ENCODE measurements around the gene ALDH8A1. TPM values are rescaled to one million over a fixed set of nuclear protein-coding genes. Genes with fewer than 3 reads are reported as not detected.

ALDH8A1 gene
- total and polyA plus RNA-seq, 11 donors = 0.08 to 0.63 (median 0.23) TPM; not detected in 2

DNA sequence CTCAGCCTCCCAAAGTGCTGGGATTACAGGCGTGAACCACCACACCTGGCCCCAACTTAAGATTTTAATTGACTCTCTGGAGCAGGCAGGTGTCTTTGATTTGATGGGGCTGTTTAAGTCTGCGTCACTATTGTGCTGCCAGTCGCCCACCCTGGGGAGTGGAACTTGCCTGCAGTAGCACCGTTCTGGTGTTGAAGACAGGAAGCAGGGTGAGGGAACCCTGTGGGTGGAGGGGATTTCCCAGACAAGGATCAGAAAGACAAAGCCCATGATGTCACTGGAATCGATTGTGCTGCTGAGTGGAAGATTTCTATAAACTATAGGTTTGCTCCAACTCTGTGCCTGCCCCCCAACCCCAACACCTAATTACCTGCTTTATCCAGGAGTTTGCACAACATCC is 11.0 kb downstream of the ALDH8A1 start:
- no peaks in the 10 kb centered on the region for H3K36me3 ChIP-seq
- ATAC-seq = no peak
- H3K27me3 ChIP-seq = no peaks in the 10 kb centered on the region
- H3K4me1 ChIP-seq = no peaks in the 10 kb centered on the region
- TF ChIP-seq CTCF (IDR thresholded peaks at IDR 0.05) (no peak), POLR2A (IDR thresholded peaks at IDR 0.05) (no peak)
- H3K27ac ChIP-seq = no peak overlapping the region
- H3K9me3 ChIP-seq = no peaks in the 10 kb centered on the region
- 54 to 67% (median 61%) methylated on average over 5 of the region's 5 CpGs for WGBS, 4 donors
- intact Hi-C loops (cut with DNase I) = loop anchor here in 4 of 10 donors (5.0 to 10.0 kb wide), 4 partner anchors 114 to 1014 kb away; no protein-coding TSS in a partner anchor
- DNase-seq = no peak
- H3K4me3 ChIP-seq = no peak overlapping the region

DNA sequence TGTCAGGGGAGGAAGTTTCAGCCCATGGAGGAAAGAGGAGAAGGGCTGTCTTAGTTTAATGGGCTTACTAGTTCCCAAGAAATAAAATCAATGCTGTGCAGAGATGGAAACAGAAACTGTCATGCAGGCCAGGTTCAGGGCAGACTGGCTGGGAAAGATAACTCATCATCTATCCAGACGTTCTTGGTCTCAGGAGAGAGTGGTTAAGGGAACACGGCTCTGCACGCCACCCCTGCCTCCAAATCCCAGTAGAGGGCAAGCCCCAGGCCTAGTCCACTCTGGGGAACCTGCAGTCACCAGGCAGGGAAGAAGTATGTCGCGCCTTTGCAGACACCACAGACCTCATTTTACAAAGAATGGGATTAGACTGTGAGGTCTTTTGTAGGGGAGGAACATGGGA is 12.5 kb downstream of the ALDH8A1 start:
- H3K4me3 ChIP-seq = no peak overlapping the region
- no peaks in the 10 kb centered on the region for H3K4me1 ChIP-seq
- 79 to 86% (median 83%) methylated on average over 5 of the region's 5 CpGs for WGBS, 4 donors
- DNase-seq = no peak
- TF ChIP-seq POLR2A (IDR thresholded peaks at IDR 0.05) (no peak), CTCF (IDR thresholded peaks at IDR 0.05) (no peak)
- no peaks in the 10 kb centered on the region for H3K36me3 ChIP-seq
- ATAC-seq = no peak
- no peaks in the 10 kb centered on the region for H3K9me3 ChIP-seq
- no peak overlapping the region for H3K27ac ChIP-seq
- H3K27me3 ChIP-seq = no peaks in the 10 kb centered on the region
- intact Hi-C loops (cut with DNase I) = loop anchor here in 5 of 10 donors (2.0 to 10.0 kb wide), 5 partner anchors 113 to 1013 kb away; no protein-coding TSS in a partner anchor

GRCh38 chr6:134936931-134937330 is 13.0 kb downstream of the ALDH8A1 start:
- DNase-seq = no peak
- Histone ChIP-seq H3K4me3 (no peak overlapping the region), H3K4me1 (no peaks in the 10 kb centered on the region), H3K27ac (no peak overlapping the region), H3K27me3 (no peaks in the 10 kb centered on the region), H3K36me3 (no peaks in the 10 kb centered on the region), H3K9me3 (no peaks in the 10 kb centered on the region)
- intact Hi-C loops (cut with DNase I) = loop anchor here in 5 of 10 donors (2.0 to 10.0 kb wide), 5 partner anchors 112 to 1012 kb away; no protein-coding TSS in a partner anchor
- TF ChIP-seq CTCF (IDR thresholded peaks at IDR 0.05) = no peak
- TF ChIP-seq POLR2A (IDR thresholded peaks at IDR 0.05) = no peak
- ATAC-seq = no peak
- 76 to 83% (median 79%) methylated on average over 5 of the region's 5 CpGs for WGBS, 4 donors

DNA sequence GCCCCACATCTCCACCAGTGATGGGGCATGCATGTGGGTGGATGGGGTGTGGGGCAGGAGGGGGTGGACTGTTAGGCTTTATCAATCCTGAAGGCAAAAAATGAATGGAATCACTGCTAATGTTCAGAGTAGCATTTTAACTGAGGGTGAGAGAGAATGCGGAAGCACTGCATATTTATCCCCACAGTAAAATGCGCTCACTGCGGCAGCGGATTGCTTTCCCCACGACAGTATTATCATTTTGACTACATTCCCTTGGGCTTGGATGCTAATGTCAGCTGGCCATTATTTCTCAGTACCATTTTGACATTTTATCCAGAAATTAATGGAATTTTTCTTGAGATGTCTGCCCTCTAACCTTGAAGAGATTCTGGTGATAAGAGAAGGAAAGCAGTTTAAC is 13.4 kb downstream of the ALDH8A1 start:
- Histone ChIP-seq H3K4me1 (no peaks in the 10 kb centered on the region), H3K27ac (no peak overlapping the region), H3K36me3 (no peaks in the 10 kb centered on the region), H3K27me3 (no peaks in the 10 kb centered on the region), H3K4me3 (no peak overlapping the region), H3K9me3 (no peaks in the 10 kb centered on the region)
- ATAC-seq (no peak), DNase-seq (no peak)
- intact Hi-C loops (cut with DNase I) = loop anchor here in 5 of 10 donors (2.0 to 10.0 kb wide), 5 partner anchors 112 to 1012 kb away; no protein-coding TSS in a partner anchor
- TF ChIP-seq POLR2A (IDR thresholded peaks at IDR 0.05) (no peak), CTCF (IDR thresholded peaks at IDR 0.05) (no peak)
- WGBS, 4 donors = 87 to 96% (median 91%) methylated on average over 5 of the region's 5 CpGs
